Trophoblast cell (in vitro differentiated cells and primary cell): ENCODE results near the gene TRIM7.
A peak's percentile ranks its signal among the peaks of the same experiment; 100 is the strongest.

Experiments
- DNase-seq, 2 donors: peaks; one replicate each; pipeline ENCODE4 v3.0.0-alpha.2; 2016
- H2AFZ ChIP-seq: 2 replicates; pipeline ENCODE4 v1.6.1; 2013; ENCODE audit warnings: low read length, moderate library complexity, mild to moderate bottlenecking; ENCODE audit not compliant: insufficient read depth, poor library complexity
- H2AK5ac ChIP-seq: 2 replicates; pipeline ENCODE4 v1.6.1; 2013; ENCODE audit warnings: mild to moderate bottlenecking, low read length
- H2BK120ac ChIP-seq: 2 replicates; pipeline ENCODE4 v1.6.1; 2013; ENCODE audit warnings: low read length, mild to moderate bottlenecking, moderate library complexity; ENCODE audit not compliant: insufficient read depth, poor library complexity
- H2BK12ac ChIP-seq: 2 replicates; pipeline ENCODE4 v1.6.1; 2013; ENCODE audit warnings: mild to moderate bottlenecking, low read length, moderate library complexity
- H2BK5ac ChIP-seq: 2 replicates; pipeline ENCODE4 v1.6.1; 2013; ENCODE audit warnings: low read length, low read depth, moderate library complexity, mild to moderate bottlenecking; ENCODE audit not compliant: poor library complexity
- H3K14ac ChIP-seq: 2 replicates; pipeline ENCODE4 v1.6.1; 2013; ENCODE audit warnings: mild to moderate bottlenecking, low read length
- H3K18ac ChIP-seq: 2 replicates; pipeline ENCODE4 v1.6.1; 2013; ENCODE audit warnings: mild to moderate bottlenecking, low read length
- H3K23ac ChIP-seq: 2 replicates; pipeline ENCODE4 v1.6.1; 2013; ENCODE audit warnings: low read length
- H3K27ac ChIP-seq: 2 replicates; pipeline ENCODE4 v1.5.1; 2013; ENCODE audit warnings: low read depth, mild to moderate bottlenecking, inconsistent platforms, low read length, moderate library complexity
- H3K27me3 ChIP-seq: 2 replicates; pipeline ENCODE4 v1.6.1; 2013; ENCODE audit warnings: inconsistent platforms, mild to moderate bottlenecking, low read length, moderate library complexity; ENCODE audit not compliant: insufficient read depth
- H3K36me3 ChIP-seq, 2 experiments: 1 replicate in 1 of 2; 2 replicates in 1 of 2; pipeline ENCODE4 v1.6.1; 2013; ENCODE audit warnings: low read length in 2 of 2, mild to moderate bottlenecking in 2 of 2, moderate library complexity in 1 of 2; ENCODE audit not compliant: insufficient read depth in 2 of 2, control insufficient read depth in 1 of 2
- H3K4ac ChIP-seq: 2 replicates; pipeline ENCODE4 v1.6.1; 2013; ENCODE audit warnings: low read depth, mild to moderate bottlenecking, low read length, moderate library complexity
- H3K4me1 ChIP-seq, 2 experiments: 1 replicate in 1 of 2; 2 replicates in 1 of 2; pipeline ENCODE4 v1.6.1; 2013; ENCODE audit warnings: low read length in 2 of 2, mild to moderate bottlenecking in 2 of 2, moderate library complexity in 1 of 2; ENCODE audit not compliant: insufficient read depth in 2 of 2, control insufficient read depth in 1 of 2
- H3K4me2 ChIP-seq: 2 replicates; pipeline ENCODE4 v1.6.1; 2013; ENCODE audit warnings: inconsistent platforms, mild to moderate bottlenecking, low read length, moderate library complexity
- H3K4me3 ChIP-seq: 2 replicates; pipeline ENCODE4 v1.5.1; 2013; ENCODE audit warnings: mild to moderate bottlenecking, low read depth, low read length, inconsistent platforms
- H3K79me1 ChIP-seq: one replicate; pipeline ENCODE4 v1.6.1; 2013; ENCODE audit warnings: low read length
- H3K79me2 ChIP-seq: 2 replicates; pipeline ENCODE4 v1.6.1; 2013; ENCODE audit warnings: low read length, mild to moderate bottlenecking; ENCODE audit not compliant: control insufficient read depth, insufficient read depth, poor library complexity
- H3K9ac ChIP-seq: 2 replicates; pipeline ENCODE4 v1.6.1; 2013; ENCODE audit warnings: mild to moderate bottlenecking, low read length
- H3K9me3 ChIP-seq: 2 replicates; pipeline ENCODE4 v1.6.1; 2013; ENCODE audit warnings: low read depth, mild to moderate bottlenecking, control low read depth, inconsistent platforms, low read length; ENCODE audit not compliant: insufficient read depth
- H4K12ac ChIP-seq: 2 replicates; pipeline ENCODE4 v1.6.1; 2013; ENCODE audit warnings: low read depth, mild to moderate bottlenecking, low read length, moderate library complexity
- H4K8ac ChIP-seq: 2 replicates; pipeline ENCODE4 v1.6.1; 2013; ENCODE audit warnings: low read depth, mild to moderate bottlenecking, low read length, moderate library complexity
- H4K91ac ChIP-seq: one replicate; pipeline ENCODE4 v1.6.1; 2013; ENCODE audit warnings: low read depth, mild to moderate bottlenecking, low read length, moderate library complexity
- WGBS: extraction: QIAGEN DNeasy Blood & Tissue Kit; methylation state at CpG from one replicate; pipeline ENCODE4 v1.1.7; 2013; ENCODE audit warnings: missing lambda C conversion rate; ENCODE audit not compliant: insufficient read length, insufficient coverage; ENCODE audit errors: extremely low coverage; 5-methylcytosine and 5-hydroxymethylcytosine counted together

TRIM7 gene

DNA sequence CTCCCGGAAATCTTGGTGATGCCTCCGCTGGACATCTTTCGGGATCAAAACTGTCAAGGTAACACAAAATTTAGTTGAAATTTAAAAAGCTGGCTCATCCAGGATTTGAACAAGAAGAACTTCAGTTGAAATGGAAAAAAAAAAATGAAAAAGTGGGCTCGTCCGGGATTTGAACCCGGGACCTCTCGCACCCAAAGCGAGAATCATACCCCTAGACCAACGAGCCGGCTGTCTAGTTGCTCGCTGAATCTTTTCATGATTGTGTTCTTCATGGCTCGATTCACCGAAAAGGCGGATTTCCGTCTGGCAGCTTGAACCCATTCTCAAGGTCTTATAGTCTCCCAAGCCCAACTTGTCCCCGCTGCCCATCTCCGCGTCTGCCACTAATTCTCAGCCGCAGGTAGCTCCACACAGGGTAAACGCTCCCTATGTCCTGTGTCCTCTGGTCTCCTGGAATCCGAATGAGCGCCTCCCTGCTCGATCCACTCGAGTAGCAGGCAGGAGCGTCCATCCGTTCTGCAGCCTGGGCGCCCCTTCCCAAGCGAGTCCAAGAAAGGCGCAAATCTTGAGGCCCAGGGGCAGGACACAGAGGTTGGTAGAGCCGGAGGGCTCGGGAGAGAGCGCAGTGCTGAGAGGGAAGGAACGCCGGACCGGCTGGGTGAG, 16.2 kb downstream of the TRIM7 start:
- Histone ChIP-seq H3K9me3 (no peaks in the 10 kb centered on the region), H3K4me2 (peak overlapping the region; percentile 100), H3K4me3 (peak overlapping the region; percentile 86), H3K79me1 (peaks cover 8% of the 10 kb centered on the region), H2AFZ (peak overlapping the region; percentile 77), H3K18ac (peak overlapping the region; percentile 66), H2BK12ac (no peak overlapping the region), H3K4me1 (peaks cover 4% of the 10 kb centered on the region in 2 experiments), H3K79me2 (peaks cover 6% of the 10 kb centered on the region), H4K12ac (peak overlapping the region; percentile 91), H2AK5ac (no peak overlapping the region), H2BK120ac (no peak overlapping the region), H3K36me3 (no peaks in the 10 kb centered on the region), H4K91ac (peak overlapping the region; percentile 39), H3K9ac (peak overlapping the region; percentile 39), H2BK5ac (no peak overlapping the region), H3K27me3 (peaks cover 10% of the 10 kb centered on the region), H3K27ac (no peak overlapping the region), H3K23ac (no peak overlapping the region), H3K14ac (peak overlapping the region; percentile 46), H4K8ac (peak overlapping the region; percentile 64), H3K4ac (no peak overlapping the region)
- WGBS: no CpG with 5 or more reads among the region's 35 CpGs
- DNase-seq: peak; percentile 89 to 95

- H2BK5ac ChIP-seq: no peak overlapping the region
- H3K4me3 ChIP-seq: peak overlapping the region; percentile 66
- H3K79me2 ChIP-seq: peaks cover 6% of the 10 kb centered on the region
- H3K23ac ChIP-seq: no peak overlapping the region
- H4K91ac ChIP-seq: no peak overlapping the region
- peaks cover 4% of the 10 kb centered on the region in 2 experiments for H3K4me1 ChIP-seq
- H2AK5ac ChIP-seq: no peak overlapping the region
- no peak overlapping the region for H3K14ac ChIP-seq
- H3K4me2 ChIP-seq: peak overlapping the region; percentile 54
- peak overlapping the region; percentile 54 for H4K8ac ChIP-seq
- no CpG with 5 or more reads among the region's 37 CpGs for WGBS
- H3K4ac ChIP-seq: no peak overlapping the region
- no peak overlapping the region for H3K9ac ChIP-seq
- H3K9me3 ChIP-seq: no peaks in the 10 kb centered on the region
- H3K79me1 ChIP-seq: peaks cover 8% of the 10 kb centered on the region
- no peak overlapping the region for H3K27ac ChIP-seq
- H3K27me3 ChIP-seq: peaks cover 10% of the 10 kb centered on the region
- H2BK120ac ChIP-seq: no peak overlapping the region
- no peak overlapping the region for H3K18ac ChIP-seq
- DNase-seq: peak; percentile 91 to 94
- H2BK12ac ChIP-seq: no peak overlapping the region
- no peaks in the 10 kb centered on the region for H3K36me3 ChIP-seq
- no peak overlapping the region for H4K12ac ChIP-seq
- H2AFZ ChIP-seq: no peak overlapping the region
Measured at GRCh38 chr5:181187500-181188213, 17.3 kb downstream of the TRIM7 start.

- Histone ChIP-seq H2BK120ac (no peak overlapping the region), H3K18ac (no peak overlapping the region), H3K4me3 (peak overlapping the region; percentile 61), H3K4me1 (no peaks in the 10 kb centered on the region), H3K79me2 (peaks cover 5% of the 10 kb centered on the region), H2BK5ac (no peak overlapping the region), H3K36me3 (no peaks in the 10 kb centered on the region), H2AK5ac (no peak overlapping the region), H4K8ac (peak overlapping the region; percentile 54), H2BK12ac (no peak overlapping the region), H3K14ac (no peak overlapping the region), H3K4ac (no peak overlapping the region), H3K9me3 (no peaks in the 10 kb centered on the region), H2AFZ (no peak overlapping the region), H3K9ac (no peak overlapping the region), H3K27ac (no peak overlapping the region), H3K79me1 (peaks cover 8% of the 10 kb centered on the region), H4K12ac (no peak overlapping the region), H3K4me2 (peak overlapping the region; percentile 54), H4K91ac (no peak overlapping the region), H3K27me3 (peaks cover 10% of the 10 kb centered on the region), H3K23ac (no peak overlapping the region)
- WGBS: no CpG with 5 or more reads among the region's 8 CpGs
- DNase-seq: no peak
Measured at GRCh38 chr5:181186986-181187499, 18.0 kb downstream of the TRIM7 start.

- H4K12ac ChIP-seq: no peak overlapping the region
- H4K8ac ChIP-seq: no peak overlapping the region
- no peak overlapping the region for H2BK5ac ChIP-seq
- H2AK5ac ChIP-seq: no peak overlapping the region
- H3K14ac ChIP-seq: no peak overlapping the region
- no peak overlapping the region for H4K91ac ChIP-seq
- H3K4me2 ChIP-seq: no peak overlapping the region
- WGBS: no CpG with 5 or more reads among the region's 6 CpGs
- no peak overlapping the region for H3K4me3 ChIP-seq
- H3K79me2 ChIP-seq: no peaks in the 10 kb centered on the region
- H3K79me1 ChIP-seq: peaks cover 2% of the 10 kb centered on the region
- H2BK120ac ChIP-seq: no peak overlapping the region
- no peak for DNase-seq
- H3K9ac ChIP-seq: no peak overlapping the region
- no peak overlapping the region for H3K4ac ChIP-seq
- no peak overlapping the region for H2BK12ac ChIP-seq
- H3K27ac ChIP-seq: no peak overlapping the region
- H3K27me3 ChIP-seq: peaks cover 10% of the 10 kb centered on the region
- no peaks in the 10 kb centered on the region for H3K9me3 ChIP-seq
- no peaks in the 10 kb centered on the region for H3K4me1 ChIP-seq
- no peak overlapping the region for H2AFZ ChIP-seq
- no peak overlapping the region for H3K18ac ChIP-seq
- no peaks in the 10 kb centered on the region for H3K36me3 ChIP-seq
- no peak overlapping the region for H3K23ac ChIP-seq
Measured at GRCh38 chr5:181186022-181186421, 19.0 kb downstream of the TRIM7 start.
